ENCODE data around the gene CHSY1.

DNA sequence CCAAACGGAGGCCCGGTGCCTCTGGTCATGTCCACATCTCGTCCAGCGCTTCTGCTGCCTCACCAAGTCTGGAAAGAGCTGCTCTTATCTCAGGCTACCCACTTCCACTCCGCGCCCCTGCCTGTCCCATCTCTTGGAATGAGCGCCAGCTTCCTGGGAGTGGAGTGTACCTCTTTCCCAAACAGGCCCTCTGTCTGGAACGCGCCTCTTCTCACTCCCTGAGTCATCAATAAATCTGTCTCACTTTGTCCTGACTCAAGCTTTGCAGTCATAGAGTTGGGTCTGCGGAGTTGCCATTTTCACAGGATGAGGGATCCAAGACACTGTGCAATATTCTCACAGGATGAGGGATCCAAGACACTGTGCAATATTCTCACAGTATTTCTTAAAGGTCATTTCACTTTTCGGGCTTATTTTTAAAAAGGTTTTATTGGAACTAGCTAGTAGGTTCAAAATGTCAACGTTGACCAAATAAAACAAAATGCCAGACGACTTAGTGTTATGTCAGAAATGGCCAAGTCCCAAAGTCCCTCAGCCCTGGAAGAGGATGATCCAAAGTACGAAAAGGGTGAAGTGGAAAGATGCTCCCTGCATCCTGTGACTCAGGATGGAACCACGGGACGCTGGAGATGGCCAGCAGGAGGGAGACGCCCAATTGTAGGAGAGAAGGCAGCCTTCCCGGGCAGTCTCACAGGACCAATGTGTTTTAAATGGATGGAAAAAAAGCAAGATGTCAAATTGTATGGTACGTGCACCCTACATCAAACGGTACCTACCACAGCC is 81.1 kb downstream of the CHSY1 start:
- no peak for TF ChIP-seq POLR2A (IDR thresholded peaks at IDR 0.05)
- TF ChIP-seq, protein P1, sequence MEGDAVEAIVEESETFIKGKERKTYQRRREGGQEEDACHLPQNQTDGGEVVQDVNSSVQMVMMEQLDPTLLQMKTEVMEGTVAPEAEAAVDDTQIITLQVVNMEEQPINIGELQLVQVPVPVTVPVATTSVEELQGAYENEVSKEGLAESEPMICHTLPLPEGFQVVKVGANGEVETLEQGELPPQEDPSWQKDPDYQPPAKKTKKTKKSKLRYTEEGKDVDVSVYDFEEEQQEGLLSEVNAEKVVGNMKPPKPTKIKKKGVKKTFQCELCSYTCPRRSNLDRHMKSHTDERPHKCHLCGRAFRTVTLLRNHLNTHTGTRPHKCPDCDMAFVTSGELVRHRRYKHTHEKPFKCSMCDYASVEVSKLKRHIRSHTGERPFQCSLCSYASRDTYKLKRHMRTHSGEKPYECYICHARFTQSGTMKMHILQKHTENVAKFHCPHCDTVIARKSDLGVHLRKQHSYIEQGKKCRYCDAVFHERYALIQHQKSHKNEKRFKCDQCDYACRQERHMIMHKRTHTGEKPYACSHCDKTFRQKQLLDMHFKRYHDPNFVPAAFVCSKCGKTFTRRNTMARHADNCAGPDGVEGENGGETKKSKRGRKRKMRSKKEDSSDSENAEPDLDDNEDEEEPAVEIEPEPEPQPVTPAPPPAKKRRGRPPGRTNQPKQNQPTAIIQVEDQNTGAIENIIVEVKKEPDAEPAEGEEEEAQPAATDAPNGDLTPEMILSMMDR (IDR thresholded peaks at IDR 0.05) = no peak
- peak; percentile 55 to 71 for TF ChIP-seq POLR2AphosphoS5 (IDR thresholded peaks at IDR 0.05; ENCODE audit: insufficient read depth in 1 of 2, low read depth in 1 of 2)
